GM13976 (cell line): Measurements from ENCODE around the gene USP8.
A peak's percentile ranks its signal among the peaks of the same experiment; 100 is the strongest.

ENCODE experiments used
- DNase-seq: peaks from one replicate; pipeline ENCODE4 v3.0.0; 2012; ENCODE audit warnings: low spot score
- CTCF ChIP-seq: IDR thresholded peaks from 2 replicates; pipeline ENCODE4 v1.5.1; 2012; ENCODE audit warnings: borderline replicate concordance, mild to moderate bottlenecking; ENCODE audit not compliant: insufficient read depth; ENCODE audit errors: extremely low read depth, missing control alignments, control extremely low read depth
- in situ Hi-C: fragments of 300-500 bp; cut with MboI; formaldehyde crosslinking; loops from one replicate; pipeline ENCODE4 v1.12.0; 2022; ENCODE audit warnings: low sequenced_read_pairs, mixed read lengths, inconsistent platforms; ENCODE audit not compliant: unreplicated experiment

Gene USP8

GRCh38 chr15:50552238-50552637, 128.0 kb downstream of the USP8 start:
- TF ChIP-seq CTCF = no peak
- in situ Hi-C loops = no loop called here
- DNase-seq = peak; percentile 63

- DNase-seq = no peak
- in situ Hi-C loops = no loop called here
- no peak for TF ChIP-seq CTCF
These were observed 132.6 kb downstream of the USP8 start for GRCh38 chr15:50556642-50557371.

GRCh38 chr15:50558012-50558411, 133.8 kb downstream of the USP8 start:
- in situ Hi-C loops = no loop called here
- no peak for TF ChIP-seq CTCF
- peak; percentile 41 for DNase-seq

- in situ Hi-C loops = no loop called here
- DNase-seq = no peak
- TF ChIP-seq CTCF = no peak
These were observed 138.8 kb downstream of the USP8 start for GRCh38 chr15:50562735-50563640.

- in situ Hi-C loops = no loop called here
- no peak for DNase-seq
- TF ChIP-seq CTCF = no peak
These were observed 139.6 kb downstream of the USP8 start for GRCh38 chr15:50563756-50564155.
